IPS DF 4.7 (cell line): Measurements from ENCODE around the gene ATP1A3.
"Not testable (repeated sequence)": the region's sequence is repeated elsewhere in the genome, so short reads cannot be mapped to it uniquely, and the experiment has no call there.

Experiments used
- DNase-seq: peaks from one replicate; pipeline ENCODE4 v3.0.0-alpha.2; 2013; ENCODE audit warnings: low spot score; ENCODE audit errors: extremely low read depth

Gene ATP1A3

DNA sequence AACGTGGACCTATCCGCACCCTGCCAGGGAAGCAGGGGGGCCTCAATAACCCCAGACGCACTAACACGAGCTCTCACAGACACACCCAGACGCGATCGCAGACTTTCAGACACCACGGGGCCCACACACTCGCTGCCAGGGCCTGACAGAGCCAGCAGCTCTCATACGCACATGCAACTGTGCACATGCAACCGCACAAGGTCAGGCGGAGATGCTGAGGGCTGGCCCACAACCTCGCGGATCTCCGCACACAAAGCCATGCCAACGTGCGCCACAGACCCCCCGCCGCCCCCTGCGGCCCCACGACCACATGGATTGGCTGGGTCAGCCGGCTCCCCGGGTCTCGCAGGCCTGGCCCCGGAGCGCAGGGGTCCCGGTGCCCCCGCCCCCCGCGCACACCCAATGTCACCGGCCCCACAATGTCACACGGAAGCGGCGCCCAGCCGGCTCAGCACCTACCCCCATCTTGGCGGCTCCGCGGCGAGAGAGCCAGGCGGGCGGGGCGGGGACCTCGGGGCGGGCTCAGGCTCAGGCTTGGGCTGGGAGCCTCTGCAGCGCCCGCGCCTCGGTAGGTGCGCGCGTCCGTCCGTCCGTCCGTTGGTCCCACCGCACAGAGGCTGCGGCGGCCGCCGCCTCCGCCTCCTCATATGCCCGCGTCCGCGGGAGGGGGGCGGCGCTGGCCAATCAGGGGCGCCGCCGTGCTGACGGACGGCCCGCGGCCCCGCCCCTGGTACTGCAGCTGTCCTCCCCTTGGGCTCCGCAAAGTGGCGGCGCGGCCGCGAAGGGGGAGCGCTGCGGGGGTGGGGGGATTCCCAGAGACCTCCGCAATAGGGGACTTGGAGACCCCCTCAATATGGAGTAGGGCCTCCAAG, at the start of gene ATP1A3:
TSS of gene ATP1A3 (minus strand) at position 619 of the 872 bp plus-strand sequence. CDS start at position 465, 154 bp downstream.
- no peak for DNase-seq

DNA sequence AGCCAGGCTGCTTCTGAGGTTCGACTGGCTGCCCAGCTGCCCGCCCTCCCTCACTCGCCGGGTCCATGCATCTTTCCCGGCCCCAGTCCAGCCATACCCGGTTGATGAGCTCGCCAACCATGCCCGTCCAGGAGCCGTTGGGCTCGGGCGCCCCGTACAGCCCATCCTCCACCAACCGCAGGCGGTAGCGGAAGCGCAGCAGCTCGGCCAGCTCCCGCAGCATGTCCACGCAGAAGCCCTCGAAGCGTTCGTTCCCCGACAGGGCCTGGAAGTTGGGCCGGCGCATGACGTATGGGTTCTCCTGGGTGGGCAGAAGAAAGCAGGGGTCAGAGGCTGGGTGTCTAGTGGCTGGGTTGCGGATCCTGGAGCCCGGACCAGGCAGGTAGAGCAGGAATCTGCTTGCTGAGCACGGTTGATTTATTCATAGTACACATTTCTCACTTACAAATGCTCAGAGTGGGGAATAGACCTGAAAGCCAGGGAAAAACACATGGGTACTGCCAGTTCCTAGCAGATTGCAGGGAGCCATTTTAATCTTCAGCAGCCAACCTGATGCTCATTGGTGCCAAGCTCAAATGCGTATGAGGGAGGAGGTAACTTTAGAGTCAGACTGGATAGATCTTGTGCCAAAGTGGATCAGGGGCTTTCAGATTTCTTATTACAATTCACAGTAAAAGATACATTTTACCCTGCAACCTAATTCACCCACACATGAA, 48.6 kb upstream of the ATP1A3 start:
- DNase-seq, result no peak

DNA sequence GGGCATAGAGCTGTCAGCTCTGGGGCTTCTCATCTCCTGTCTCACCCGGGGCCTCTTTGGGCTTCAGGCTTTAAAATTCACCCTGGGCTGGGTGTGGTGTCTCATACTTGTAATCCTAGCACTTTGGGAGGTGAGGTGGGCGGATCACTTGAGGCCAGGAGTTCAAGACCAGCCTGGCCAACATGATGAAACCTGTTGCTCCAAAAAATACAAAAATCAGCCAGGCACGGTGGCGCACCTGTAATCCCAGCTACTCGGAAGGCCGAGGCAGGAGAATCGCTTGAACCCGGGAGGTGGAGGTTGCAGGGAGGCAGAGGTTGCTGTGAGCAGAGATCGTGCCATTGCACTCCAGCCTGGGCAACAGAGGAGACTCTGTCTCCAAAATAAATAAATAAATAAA, 46.5 kb upstream of the ATP1A3 start:
- DNase-seq, result not testable (repeated sequence)

DNA sequence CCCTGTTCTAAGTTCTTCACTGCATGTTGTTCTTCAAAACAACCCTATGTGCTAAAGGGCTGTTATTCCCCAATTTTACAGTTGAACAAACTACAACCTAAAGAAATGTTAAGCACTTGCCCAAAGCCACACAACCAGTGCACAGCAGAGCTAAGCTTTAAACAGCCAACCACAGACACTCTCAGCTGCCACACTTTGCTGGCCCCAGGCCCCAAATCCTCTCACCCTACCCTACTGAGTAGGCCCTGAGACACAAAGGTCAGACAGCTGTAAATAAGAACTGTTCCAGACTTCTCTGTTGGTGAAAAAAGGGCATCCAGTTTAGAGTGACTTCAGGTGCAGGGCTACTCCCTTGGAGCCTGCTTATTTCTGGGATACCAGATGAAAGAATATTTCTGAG, 46.0 kb upstream of the ATP1A3 start:
- DNase-seq, result no peak

- no peak for DNase-seq
Observed at GRCh38 chr19:42038666-42039065, 44.6 kb upstream of the ATP1A3 start.

GRCh38 chr19:42037649-42038048, 43.6 kb upstream of the ATP1A3 start:
- no peak for DNase-seq

- DNase-seq, result peak; percentile 41
Observed at GRCh38 chr19:42034640-42035391, 40.8 kb upstream of the ATP1A3 start.

GRCh38 chr19:42033413-42033812, 39.4 kb upstream of the ATP1A3 start:
- no peak for DNase-seq

- DNase-seq, result peak; percentile 74
Observed at GRCh38 chr19:42032431-42032830, 38.4 kb upstream of the ATP1A3 start.

GRCh38 chr19:42030645-42031440, 36.8 kb upstream of the ATP1A3 start:
- no peak for DNase-seq

GRCh38 chr19:42028304-42029216, 34.5 kb upstream of the ATP1A3 start:
- no peak for DNase-seq

DNA sequence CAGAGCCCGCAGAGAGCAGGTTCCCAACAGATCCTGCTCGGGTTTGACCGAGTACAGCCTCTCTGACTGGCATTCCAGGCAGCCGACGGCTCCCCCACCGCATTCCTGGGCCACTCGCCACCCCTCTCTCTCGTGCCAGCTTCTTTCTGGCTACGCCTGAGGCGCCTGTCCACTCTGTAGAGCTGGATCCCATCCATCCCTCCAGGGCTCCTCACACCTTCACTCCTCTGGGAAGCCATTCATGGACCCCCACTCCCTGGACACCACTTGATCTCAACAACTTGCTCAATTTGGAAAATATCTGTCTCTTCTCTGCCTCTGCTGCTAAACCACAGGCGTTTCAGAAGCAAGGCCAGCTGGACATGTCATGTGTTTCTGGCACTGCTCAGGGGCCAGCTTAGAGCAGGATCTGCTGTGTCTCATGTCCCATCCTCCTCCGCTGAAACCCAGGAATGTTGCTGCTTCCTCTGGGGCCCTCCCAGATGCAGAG, 30.6 kb upstream of the ATP1A3 start:
- DNase-seq, result no peak

GRCh38 chr19:42023943-42024260, 29.9 kb upstream of the ATP1A3 start:
- no peak for DNase-seq

DNA sequence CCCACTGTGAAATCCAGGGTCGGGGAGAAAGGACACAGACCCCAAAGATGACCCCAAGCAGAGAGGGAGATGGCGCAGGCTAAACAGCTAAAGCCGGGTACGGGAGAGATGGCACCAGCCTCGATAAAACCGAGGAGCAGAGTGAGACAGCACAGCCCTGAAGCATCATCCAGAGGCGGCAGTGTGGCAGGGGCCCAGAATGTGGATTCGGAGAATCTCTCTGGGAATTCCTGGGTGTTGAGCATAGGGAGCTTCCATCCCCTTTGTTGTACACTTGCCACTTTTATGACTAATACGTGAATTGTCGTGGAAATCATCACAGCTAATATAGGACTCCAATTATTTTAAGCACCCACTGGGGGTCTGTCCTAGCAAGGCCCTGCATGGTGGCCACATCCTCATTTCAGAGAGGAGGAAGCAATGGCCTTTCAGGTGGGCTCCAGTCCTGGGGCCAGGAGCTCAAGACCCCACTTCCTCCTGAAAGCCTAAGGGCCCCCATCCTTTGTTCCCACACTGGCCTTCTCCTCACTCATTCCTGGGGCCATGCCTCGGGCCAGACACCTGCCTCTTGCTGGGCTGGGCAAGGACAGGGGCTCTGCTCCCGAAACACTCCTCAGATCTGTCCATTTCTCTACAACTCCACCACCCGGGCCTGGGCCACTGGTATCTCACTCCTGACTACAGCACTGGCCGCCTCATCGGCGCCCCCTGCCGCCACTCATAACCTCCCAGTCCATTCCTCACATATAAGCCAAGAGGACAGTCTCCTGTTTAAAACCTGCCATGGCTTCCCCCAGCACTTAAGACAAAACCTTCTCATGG, 29.3 kb upstream of the ATP1A3 start:
- no peak for DNase-seq

DNA sequence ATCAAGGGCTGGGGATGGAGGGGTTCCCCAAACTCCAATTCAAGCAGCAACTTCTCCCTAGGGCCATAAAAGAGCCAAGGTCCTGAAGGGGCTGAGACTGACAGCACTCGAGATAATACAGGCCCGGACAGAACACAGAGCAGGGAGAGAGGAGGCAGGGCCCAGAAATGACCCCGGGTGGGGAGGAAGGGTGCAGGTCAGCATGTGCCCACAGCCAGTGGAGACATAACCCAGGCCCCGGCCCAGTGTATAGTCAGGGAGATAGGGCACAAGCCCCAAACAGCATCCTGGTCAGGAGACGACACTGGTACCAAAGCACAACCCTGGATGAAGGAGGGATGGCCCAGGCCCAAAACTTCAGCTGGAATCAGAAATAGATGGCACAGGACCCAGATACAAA, 28.6 kb upstream of the ATP1A3 start:
- no peak for DNase-seq

DNA sequence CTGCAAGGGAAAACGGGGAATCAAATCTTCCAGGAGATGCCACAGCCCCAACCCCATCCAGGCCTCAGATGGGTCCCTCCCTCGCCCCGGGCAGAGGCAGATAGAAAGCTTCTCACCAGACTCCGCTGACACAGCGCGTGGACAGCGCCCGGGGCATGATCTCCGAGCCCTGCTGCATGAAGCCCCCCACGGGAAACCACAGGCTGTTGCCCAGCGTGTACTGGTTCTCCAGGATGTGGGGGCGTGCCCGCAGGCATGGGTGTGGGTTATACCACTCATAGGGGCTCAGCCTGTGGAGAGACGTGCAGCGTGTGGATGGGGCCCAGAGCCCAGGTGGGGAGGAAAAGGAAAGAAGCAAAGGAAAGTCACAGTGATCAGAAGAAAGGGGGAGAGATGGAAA, 27.2 kb upstream of the ATP1A3 start:
- DNase-seq, result no peak

- no peak for DNase-seq
Observed at GRCh38 chr19:42018503-42019193, 24.6 kb upstream of the ATP1A3 start.

DNA sequence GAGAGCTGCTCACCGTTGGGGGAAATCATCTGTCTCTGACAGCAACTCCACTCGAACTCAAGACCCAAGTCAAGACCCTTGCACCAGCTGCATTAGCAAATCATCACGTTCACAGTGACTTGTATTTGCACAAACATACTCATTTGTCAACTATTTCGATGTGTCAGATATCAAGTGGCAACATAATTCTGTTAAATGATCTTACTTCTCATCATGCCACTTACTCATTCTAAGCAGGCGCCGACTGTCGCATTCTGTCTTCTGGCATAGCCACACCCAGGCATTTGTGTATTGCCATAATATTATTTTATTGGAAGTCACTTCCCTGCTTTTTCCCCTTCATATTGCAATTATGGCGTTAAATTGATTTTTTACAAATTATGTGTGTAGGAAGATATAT, 23.0 kb upstream of the ATP1A3 start:
- no peak for DNase-seq

DNA sequence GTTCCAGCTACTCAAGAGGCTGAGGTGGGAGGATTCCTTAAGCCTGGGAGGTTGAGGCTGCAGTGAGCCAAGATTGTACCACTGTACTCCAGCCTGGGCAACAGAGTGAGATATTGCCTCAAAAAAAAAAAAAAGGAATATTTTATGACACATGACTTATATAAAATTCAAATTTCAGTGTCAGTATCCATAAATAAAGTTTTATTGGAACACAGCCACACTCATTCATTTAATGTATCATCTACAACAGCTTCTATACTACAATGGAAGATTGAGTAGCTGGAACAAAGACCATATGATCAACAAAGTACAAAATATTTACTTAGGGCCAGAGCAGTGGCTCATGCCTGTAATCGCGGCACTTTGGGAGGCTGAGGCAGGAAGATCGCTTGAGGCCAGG, 18.7 kb upstream of the ATP1A3 start:
- not testable (repeated sequence) for DNase-seq
